Fibroblast of pulmonary artery (primary cell): ENCODE data around the gene SUPT5H.
A peak's percentile ranks its signal among the peaks of the same experiment; 100 is the strongest.

Experiments
- DNase-seq: peaks from one replicate; pipeline ENCODE4 v3.0.0-alpha.2; 2010; ENCODE audit warnings: low read depth
- H3K4me3 ChIP-seq: replicated peaks from 2 replicates; pipeline ENCODE4 v1.5.1; 2011; ENCODE audit warnings: low read depth, mild to moderate bottlenecking, control low read depth, low read length, moderate library complexity
- CTCF ChIP-seq: IDR thresholded peaks from 2 replicates; pipeline ENCODE4 v1.5.1; 2011; ENCODE audit warnings: mild to moderate bottlenecking, control low read depth, low read length, inconsistent platforms; ENCODE audit errors: missing control alignments

Gene SUPT5H

GRCh38 chr19:39507715-39508364 is 62.5 kb downstream of the SUPT5H start:
- no peak for TF ChIP-seq CTCF
- peak overlapping the region; percentile 48 for H3K4me3 ChIP-seq
- no peak for DNase-seq

- no peak overlapping the region for H3K4me3 ChIP-seq
- DNase-seq, result no peak
- no peak for TF ChIP-seq CTCF
Observed at GRCh38 chr19:39508629-39509028, 63.2 kb downstream of the SUPT5H start.

- DNase-seq, result no peak
- TF ChIP-seq CTCF, result no peak
- no peak overlapping the region for H3K4me3 ChIP-seq
Observed at GRCh38 chr19:39509233-39509632, 63.9 kb downstream of the SUPT5H start.

- no peak for DNase-seq
- no peak for TF ChIP-seq CTCF
Observed at GRCh38 chr19:39512988-39513387, 67.6 kb downstream of the SUPT5H start.

GRCh38 chr19:39514840-39515550 is 69.6 kb downstream of the SUPT5H start, which contains the start of gene SELENOV:
SELENOV (plus strand) TSS chr19:39515139; CDS start chr19:39515213, 74 bp downstream.
- DNase-seq, result no peak
- no peak within 1 kb of the TSS for H3K4me3 ChIP-seq
- TF ChIP-seq CTCF, result no peak

More at GRCh38 chr19:39512988-39513387, 67.6 kb downstream of the SUPT5H start:
- no peak overlapping the region for H3K4me3 ChIP-seq

DNA sequence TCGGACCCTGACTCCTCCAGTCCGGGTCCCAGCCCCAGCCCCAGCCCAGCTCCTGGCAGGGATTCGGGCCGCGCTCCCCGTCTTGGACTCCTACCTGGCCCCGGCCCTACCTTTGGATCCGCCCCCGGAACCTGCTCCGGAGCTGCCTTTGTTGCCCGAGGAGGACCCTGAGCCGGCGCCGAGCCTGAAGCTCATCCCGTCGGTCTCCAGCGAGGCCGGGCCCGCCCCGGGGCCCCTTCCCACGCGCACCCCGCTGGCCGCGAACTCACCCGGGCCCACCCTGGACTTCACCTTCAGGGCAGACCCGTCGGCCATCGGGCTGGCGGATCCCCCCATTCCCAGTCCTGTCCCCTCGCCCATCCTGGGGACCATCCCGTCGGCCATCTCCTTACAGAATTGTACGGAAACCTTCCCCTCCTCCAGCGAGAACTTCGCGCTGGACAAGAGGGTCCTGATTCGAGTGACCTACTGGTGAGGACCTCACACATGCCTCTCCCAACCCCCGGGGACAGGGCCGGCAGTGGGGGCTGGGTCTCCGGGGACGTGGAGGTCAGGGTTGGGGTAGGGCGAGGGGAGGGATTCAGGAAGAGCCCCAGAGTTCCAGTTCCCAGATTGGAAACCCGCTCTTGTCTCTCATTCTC is 70.3 kb downstream of the SUPT5H start:
- no peak overlapping the region for H3K4me3 ChIP-seq
- no peak for TF ChIP-seq CTCF
- no peak for DNase-seq
